Hematopoietic multipotent progenitor cell treated with erythropoietin and hydrocortisone succinate and interleukin-3 and kit ligand, for 4 days (in vitro differentiated cells): ENCODE data around the gene ZNF582.

Source experiments
- DNase-seq: peaks from one replicate; pipeline ENCODE4 v3.0.0-alpha.2; 2015

ZNF582 gene

GRCh38 chr19:56393119-56394012, at the start of gene ZNF582:
TSS of gene ZNF582 (minus strand) at chr19:56393534. CDS start at chr19:56391752, 1,782 bp downstream.
- DNase-seq, result peak; percentile 99

GRCh38 chr19:56441206-56441792, 48.0 kb upstream of the ZNF582 start:
- DNase-seq, result no peak

GRCh38 chr19:56423985-56424353, 30.6 kb upstream of the ZNF582 start:
- DNase-seq, result peak; percentile 22

- peak; percentile 18 for DNase-seq
Observed at GRCh38 chr19:56423276-56423984, 30.1 kb upstream of the ZNF582 start.

GRCh38 chr19:56405062-56405461, 11.7 kb upstream of the ZNF582 start:
- DNase-seq, result no peak

GRCh38 chr19:56404705-56405056, 11.3 kb upstream of the ZNF582 start:
- no peak for DNase-seq

GRCh38 chr19:56403764-56404704, 10.7 kb upstream of the ZNF582 start, which contains the start of gene ZNF583:
TSS of gene ZNF583 (plus strand) at chr19:56404332. CDS start at chr19:56407115, 2,783 bp downstream.
- DNase-seq, result peak; percentile 95

- DNase-seq, result peak; percentile 19
Observed at GRCh38 chr19:56403261-56403660, 9.9 kb upstream of the ZNF582 start.

GRCh38 chr19:56400485-56400884, 7.2 kb upstream of the ZNF582 start:
- DNase-seq, result peak; percentile 35

GRCh38 chr19:56398809-56399208, 5.5 kb upstream of the ZNF582 start:
- no peak for DNase-seq

GRCh38 chr19:56383826-56384605, 9.3 kb downstream of the ZNF582 start:
- DNase-seq, result no peak

GRCh38 chr19:56377105-56377924, 16.0 kb downstream of the ZNF582 start:
- DNase-seq, result no peak

- no peak for DNase-seq
Observed at GRCh38 chr19:56372281-56372680, 21.1 kb downstream of the ZNF582 start.

- DNase-seq, result no peak
Observed at GRCh38 chr19:56369886-56370676, 23.3 kb downstream of the ZNF582 start.

GRCh38 chr19:56367829-56368711, 25.3 kb downstream of the ZNF582 start:
- peak; percentile 93 for DNase-seq

- DNase-seq, result no peak
Observed at GRCh38 chr19:56360841-56361240, 32.5 kb downstream of the ZNF582 start.

GRCh38 chr19:56356944-56357343, 36.4 kb downstream of the ZNF582 start:
- DNase-seq, result no peak

GRCh38 chr19:56355517-56355916, 37.8 kb downstream of the ZNF582 start:
- DNase-seq, result no peak

- no peak for DNase-seq
Observed at GRCh38 chr19:56351208-56351607, 42.1 kb downstream of the ZNF582 start.
